GM21529 (cell line): Measurements from ENCODE around the gene PCBD1.

Source experiments
- ATAC-seq: cut with Tn5 transposase; IDR thresholded peaks from one replicate; pipeline ENCODE4 v1.9.1; 2021; ENCODE audit not compliant: unreplicated experiment

PCBD1 gene

DNA sequence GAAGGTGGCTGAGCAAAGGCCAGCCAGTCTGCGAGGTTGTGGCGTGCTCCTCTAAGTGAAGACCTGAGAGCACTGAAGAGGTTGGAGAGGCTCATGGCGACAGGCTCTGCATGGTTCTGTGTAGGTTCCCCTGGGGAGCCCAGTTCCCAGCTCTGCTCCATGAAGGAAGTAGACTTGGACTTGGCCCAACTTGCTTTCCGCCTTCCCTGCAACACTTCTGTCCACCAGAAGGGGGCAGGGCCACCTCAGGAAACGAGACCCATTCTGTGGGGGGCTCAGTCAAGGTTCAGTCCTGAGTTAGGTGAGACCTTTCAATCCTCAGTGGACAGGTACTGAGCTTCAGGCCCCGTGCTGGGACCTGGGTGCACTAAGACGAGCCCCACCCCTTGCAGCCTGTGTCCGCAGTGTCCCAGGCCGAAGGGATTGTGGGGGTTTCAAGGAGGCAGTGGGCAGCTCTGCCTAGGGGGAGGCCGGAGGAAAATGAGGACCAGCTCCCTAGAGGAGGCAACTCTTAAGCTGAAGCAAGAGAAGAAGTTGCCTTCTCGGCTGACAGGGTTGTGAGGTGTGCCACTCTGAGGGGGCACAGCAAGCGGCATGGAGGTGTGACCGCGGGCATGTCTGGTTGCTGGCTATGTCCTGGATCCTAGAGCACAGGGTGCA, 15.0 kb upstream of the PCBD1 start:
- no peak for ATAC-seq

GRCh38 chr10:70902661-70903261, 14.4 kb upstream of the PCBD1 start:
- ATAC-seq = no peak

DNA sequence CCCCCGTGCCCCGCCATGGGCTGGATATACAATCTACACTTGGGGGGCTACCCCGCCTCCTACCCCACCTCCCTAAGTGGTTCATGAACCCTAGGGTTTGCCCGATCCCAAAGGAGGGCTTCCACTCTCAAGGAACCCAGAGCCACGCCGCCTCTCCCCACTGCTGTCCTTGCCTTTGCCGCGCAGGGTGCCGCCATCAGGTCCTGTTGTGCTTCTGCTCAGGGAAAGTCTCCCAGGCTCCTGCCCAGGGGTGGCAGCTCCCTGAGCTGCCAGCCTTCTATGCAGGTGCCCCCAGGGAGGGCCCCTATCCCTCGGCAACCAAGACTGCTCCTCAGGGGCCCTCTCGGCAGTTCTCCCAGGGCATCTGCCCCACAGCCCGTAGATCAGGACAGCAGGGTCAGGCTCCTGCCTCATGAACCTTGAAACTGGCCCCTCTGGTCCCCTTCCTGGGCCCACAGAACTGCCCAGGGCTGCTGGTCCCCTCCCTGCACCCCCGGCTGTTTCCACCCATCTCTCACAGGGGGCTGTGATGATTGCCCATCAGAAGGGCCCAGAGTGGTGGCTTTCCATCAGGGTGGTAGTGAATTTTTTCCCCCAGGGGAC, 13.0 kb upstream of the PCBD1 start:
- ATAC-seq = no peak

- no peak for ATAC-seq
These were observed 10.7 kb upstream of the PCBD1 start for GRCh38 chr10:70899096-70899495.

GRCh38 chr10:70898687-70899086, 10.3 kb upstream of the PCBD1 start:
- no peak for ATAC-seq

GRCh38 chr10:70896551-70896950, 8.2 kb upstream of the PCBD1 start:
- ATAC-seq = no peak

DNA sequence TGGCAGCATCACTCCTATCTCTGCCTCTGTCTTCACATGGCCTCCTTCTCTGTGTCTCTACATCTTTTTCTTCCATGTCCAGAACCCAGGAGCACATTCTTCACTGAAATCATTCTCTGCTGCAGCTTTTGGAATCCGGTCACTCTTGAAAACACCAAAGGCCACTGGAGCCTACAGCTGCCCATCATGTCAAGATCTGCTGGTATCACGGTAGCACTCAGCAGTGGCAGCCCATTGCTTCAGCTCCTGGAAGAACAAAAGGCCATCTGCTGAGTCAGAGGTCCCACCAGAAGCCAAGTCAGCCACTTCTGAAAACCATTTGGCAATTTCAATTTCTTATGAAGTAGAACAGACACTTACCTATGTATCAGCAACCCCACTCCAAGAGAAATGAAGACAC, 6.1 kb upstream of the PCBD1 start:
- no peak for ATAC-seq

DNA sequence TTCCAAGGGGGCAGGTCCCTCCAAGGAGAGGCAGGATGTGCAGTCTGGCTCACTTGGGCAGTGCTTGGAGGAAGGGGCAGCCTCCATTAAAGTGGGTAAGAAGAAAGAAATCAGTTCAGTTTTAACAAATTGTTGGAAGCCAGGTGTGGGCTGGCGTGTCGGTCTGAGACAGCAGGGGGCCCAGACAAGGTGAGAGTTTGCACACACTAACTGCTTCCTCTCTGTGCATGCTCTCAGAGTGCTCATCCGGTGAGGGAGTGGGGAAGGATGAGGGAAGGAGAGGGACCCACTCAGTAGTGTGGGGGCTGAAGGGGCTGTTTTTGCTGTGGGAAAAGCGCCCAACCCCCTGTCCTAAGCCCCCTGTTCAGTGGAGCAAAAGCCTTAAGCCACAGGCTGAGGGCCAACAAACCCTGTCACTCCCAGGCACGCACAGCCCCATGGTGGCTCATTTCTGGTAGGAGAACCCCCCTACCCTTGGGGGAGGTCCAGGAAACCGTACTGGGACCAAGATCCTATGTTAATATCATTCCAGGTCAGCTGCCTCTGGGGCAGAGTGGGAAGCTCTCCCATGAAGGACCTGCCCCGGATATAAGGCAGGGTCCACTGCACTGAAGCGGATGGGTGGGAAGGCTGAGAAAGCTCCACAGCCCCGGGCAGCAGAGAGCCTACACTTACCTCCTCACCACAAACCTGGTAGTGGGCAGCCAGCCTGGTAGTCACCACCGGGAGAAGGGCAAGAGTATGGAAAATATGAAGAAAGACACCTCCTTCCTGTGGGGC, 5.1 kb upstream of the PCBD1 start:
- ATAC-seq = no peak

- ATAC-seq = no peak
These were observed 4.3 kb upstream of the PCBD1 start for GRCh38 chr10:70892631-70893030.

DNA sequence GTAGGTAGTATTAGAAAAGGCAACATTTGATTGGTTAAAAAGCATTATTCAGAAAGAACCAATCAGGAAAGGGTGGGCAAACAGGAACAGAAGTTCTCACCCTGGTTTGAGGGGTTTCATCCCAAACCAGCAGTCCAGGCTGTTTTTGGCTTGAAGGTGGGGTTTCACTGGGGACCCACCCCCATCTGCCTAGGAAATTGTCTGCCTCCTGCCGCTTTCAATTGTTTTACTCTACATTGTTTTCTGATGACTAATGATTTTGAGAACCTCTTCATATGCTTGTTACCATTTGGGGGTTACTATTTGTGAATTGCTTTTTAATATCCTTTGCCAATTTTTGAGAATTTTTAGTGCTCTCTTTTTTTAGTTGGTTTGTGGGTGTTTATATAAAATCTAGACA, 3.3 kb upstream of the PCBD1 start:
- no peak for ATAC-seq

DNA sequence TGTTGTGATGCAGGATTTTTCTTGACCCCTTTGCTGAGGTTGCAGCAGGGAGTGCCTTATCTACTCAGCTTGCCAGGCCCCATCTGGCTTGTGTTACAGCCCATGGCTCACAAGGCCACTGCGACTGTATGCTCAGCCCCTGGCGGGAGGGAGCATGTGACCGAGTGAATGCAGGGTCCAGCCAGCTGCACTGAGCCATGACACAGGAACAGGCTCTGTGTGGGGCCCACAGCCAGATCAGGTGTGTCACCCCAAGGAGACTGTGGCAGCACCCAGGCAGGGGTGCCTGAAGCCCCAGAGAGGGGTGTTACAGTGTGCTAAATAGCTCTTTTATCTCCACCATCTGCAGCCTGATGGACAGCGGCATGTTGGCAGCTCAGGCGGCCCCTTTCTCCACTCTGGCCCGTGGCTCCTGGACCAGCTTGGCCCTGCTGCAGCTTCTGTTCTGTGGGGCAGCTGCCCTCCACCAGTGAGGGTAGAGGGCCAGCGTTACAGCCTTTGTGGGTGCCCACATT, 2.6 kb upstream of the PCBD1 start:
- ATAC-seq = no peak

- no peak for ATAC-seq
These were observed 926 bp upstream of the PCBD1 start for GRCh38 chr10:70889291-70889690.

- no peak for ATAC-seq
These were observed 1.3 kb downstream of the PCBD1 start for GRCh38 chr10:70886921-70887665.

- ATAC-seq = no peak
These were observed 2.1 kb downstream of the PCBD1 start for GRCh38 chr10:70885931-70886903.

DNA sequence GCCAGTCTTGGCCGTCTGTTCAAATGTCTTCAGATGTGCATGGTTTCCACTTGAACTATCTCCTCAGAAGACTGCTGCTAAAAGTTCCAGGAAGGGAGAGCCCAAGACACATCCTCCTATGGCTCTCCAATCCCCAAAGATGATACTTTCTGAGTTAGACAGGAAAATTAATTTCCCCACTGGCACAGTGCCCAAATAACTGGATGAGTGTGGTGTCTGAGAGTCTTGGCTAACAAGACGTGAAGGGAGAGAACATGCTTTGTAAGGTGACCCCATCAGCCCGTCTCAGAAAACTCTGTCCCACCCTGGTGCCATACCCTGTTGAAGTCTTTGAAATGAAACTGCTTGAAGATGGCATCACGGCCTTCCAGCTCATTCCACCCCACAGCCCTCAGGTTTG, 2.9 kb downstream of the PCBD1 start:
- ATAC-seq = no peak

GRCh38 chr10:70884741-70885140, 3.6 kb downstream of the PCBD1 start:
- ATAC-seq = no peak

DNA sequence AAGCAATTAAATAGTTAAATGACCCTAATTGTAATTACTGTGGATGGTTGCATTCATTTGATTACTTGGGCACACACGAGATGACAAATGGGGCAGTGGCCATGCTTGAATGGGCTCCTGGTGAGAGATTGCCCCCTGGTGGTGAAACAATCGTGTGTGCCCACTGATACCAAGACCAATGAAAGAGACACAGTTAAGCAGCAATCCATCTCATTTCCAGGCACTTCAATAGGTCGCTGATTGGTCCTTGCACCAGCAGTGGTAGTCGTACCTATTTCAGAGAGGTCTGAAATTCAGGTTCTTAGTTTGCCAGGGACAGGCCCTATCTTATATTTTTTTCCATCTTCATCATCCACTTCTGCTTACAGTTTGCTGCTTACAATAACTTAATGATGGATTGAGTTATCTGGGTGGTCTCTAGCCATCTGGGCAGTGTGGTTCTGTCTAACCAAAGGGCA, 8.3 kb downstream of the PCBD1 start:
- peak; percentile 70 for ATAC-seq

GRCh38 chr10:70879207-70879606, 9.2 kb downstream of the PCBD1 start:
- ATAC-seq = no peak

- ATAC-seq = no peak
These were observed 14.3 kb downstream of the PCBD1 start for GRCh38 chr10:70874061-70874460.

DNA sequence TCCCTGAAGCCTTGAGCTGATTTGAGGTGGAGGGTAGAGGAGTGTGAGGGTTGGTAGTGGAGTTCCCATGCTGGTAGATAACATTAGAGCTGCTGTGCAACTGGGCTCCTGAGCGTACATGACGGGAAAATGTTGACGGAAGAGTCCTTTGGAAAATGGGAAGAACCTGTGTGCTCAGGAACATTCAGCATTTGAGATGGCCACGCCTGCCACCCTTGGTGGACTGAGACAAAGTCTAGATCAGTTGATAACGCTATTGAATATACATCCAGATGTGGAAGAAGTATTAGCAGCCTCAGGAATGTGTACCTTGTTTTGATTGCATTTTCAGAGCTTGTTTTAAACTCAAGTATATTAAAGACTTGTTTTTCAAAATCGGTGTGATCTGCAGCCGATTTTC, 16.1 kb downstream of the PCBD1 start:
- ATAC-seq = no peak
